ENCODE measurements around the gene FEZ2. TPM values are rescaled to one million over a fixed set of nuclear protein-coding genes. Genes with fewer than 3 reads are reported as not detected.

FEZ2 gene
- total RNA-seq, 1 experiment from 2014 or later: 14.8 TPM

DNA sequence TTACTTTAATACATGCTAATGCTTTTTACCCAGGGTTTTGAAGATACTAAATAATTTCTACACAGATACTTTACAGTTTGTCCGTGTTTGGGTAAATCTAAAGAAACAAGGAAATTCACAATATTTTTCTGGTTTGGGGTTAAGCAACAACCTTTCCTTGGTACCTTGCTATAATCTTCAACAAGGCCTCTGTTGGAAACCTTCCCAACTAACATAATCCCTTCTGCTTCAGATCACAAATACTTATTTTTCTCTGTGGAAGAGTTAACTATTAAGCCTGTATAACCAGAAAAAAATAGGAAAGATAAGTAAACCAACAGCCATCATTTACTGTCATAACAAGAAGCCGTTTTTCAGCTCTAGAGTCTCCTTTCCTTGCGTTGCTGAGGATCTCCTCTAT is 15.0 kb downstream of the FEZ2 start:
- Histone ChIP-seq H3K27ac (ENCODE audit: low read depth, low read length) (no peak overlapping the region), H2AFZ (ENCODE audit: low read depth, low read length, poor library complexity, severe bottlenecking) (no peak overlapping the region), H3K9me2 (ENCODE audit: insufficient read depth) (no peaks in the 10 kb centered on the region), H3K27me3 (ENCODE audit: insufficient read depth, low read length) (no peaks in the 10 kb centered on the region), H3K4me3 (replicated peaks in 1 of 2; ENCODE audit: low read depth in 1 of 2, low read length in 2 of 2) (no peak overlapping the region), H4K20me1 (ENCODE audit: insufficient read depth) (no peaks in the 10 kb centered on the region; the same call in 1 of the 2 replicates), H3K9me3 (ENCODE audit: control insufficient read depth in 1 of 2, insufficient read depth in 1 of 2, low read depth in 1 of 2, low read length in 2 of 2) (no peaks in the 10 kb centered on the region), H3K4me2 (ENCODE audit: low read length) (no peak overlapping the region), H3K9ac (ENCODE audit: low read length) (no peak overlapping the region), H3K36me3 (ENCODE audit: control insufficient read depth in 1 of 2, insufficient read depth in 2 of 2, low read length in 2 of 2) (peaks cover 21 to 54% of the 10 kb centered on the region in 2 experiments), H3K4me1 (ENCODE audit: control insufficient read depth in 1 of 2, insufficient read depth in 2 of 2, low read length in 2 of 2) (no peaks in the 10 kb centered on the region), H3K79me2 (ENCODE audit: insufficient read depth, low read length) (peaks cover 12% of the 10 kb centered on the region)
- POLR2A ChIA-PET: no interaction called here
- no peak for TF ChIP-seq EZH2phosphoT487 (IDR thresholded peaks at IDR 0.05; ENCODE audit: borderline replicate concordance)
- TF ChIP-seq, protein P1, sequence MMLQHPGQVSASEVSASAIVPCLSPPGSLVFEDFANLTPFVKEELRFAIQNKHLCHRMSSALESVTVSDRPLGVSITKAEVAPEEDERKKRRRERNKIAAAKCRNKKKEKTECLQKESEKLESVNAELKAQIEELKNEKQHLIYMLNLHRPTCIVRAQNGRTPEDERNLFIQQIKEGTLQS (IDR thresholded peaks at IDR 0.05): no peak
- TF ChIP-seq, protein P2, sequence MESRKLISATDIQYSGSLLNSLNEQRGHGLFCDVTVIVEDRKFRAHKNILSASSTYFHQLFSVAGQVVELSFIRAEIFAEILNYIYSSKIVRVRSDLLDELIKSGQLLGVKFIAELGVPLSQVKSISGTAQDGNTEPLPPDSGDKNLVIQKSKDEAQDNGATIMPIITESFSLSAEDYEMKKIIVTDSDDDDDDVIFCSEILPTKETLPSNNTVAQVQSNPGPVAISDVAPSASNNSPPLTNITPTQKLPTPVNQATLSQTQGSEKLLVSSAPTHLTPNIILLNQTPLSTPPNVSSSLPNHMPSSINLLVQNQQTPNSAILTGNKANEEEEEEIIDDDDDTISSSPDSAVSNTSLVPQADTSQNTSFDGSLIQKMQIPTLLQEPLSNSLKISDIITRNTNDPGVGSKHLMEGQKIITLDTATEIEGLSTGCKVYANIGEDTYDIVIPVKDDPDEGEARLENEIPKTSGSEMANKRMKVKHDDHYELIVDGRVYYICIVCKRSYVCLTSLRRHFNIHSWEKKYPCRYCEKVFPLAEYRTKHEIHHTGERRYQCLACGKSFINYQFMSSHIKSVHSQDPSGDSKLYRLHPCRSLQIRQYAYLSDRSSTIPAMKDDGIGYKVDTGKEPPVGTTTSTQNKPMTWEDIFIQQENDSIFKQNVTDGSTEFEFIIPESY (IDR thresholded peaks at IDR 0.05; ENCODE audit: extremely low read depth, insufficient replicate concordance, low read length): no peak
- TF ChIP-seq JUND (IDR thresholded peaks at IDR 0.05): no peak
- TF ChIP-seq ZNF274 (IDR thresholded peaks at IDR 0.05; ENCODE audit: low read depth, low read length): no peak
- no peak for TF ChIP-seq ELF1 (IDR thresholded peaks at IDR 0.05; ENCODE audit: borderline replicate concordance, low read depth)
- TF ChIP-seq RAD21 (IDR thresholded peaks at IDR 0.05; ENCODE audit: low read depth): no peak
- no peak for TF ChIP-seq SP1 (IDR thresholded peaks at IDR 0.05; ENCODE audit: low read depth)
- no peak for TF ChIP-seq CBX3 (IDR thresholded peaks at IDR 0.05; ENCODE audit: low read depth)
- no peak for TF ChIP-seq ZFX (IDR thresholded peaks at IDR 0.05)
- TF ChIP-seq, protein P3, sequence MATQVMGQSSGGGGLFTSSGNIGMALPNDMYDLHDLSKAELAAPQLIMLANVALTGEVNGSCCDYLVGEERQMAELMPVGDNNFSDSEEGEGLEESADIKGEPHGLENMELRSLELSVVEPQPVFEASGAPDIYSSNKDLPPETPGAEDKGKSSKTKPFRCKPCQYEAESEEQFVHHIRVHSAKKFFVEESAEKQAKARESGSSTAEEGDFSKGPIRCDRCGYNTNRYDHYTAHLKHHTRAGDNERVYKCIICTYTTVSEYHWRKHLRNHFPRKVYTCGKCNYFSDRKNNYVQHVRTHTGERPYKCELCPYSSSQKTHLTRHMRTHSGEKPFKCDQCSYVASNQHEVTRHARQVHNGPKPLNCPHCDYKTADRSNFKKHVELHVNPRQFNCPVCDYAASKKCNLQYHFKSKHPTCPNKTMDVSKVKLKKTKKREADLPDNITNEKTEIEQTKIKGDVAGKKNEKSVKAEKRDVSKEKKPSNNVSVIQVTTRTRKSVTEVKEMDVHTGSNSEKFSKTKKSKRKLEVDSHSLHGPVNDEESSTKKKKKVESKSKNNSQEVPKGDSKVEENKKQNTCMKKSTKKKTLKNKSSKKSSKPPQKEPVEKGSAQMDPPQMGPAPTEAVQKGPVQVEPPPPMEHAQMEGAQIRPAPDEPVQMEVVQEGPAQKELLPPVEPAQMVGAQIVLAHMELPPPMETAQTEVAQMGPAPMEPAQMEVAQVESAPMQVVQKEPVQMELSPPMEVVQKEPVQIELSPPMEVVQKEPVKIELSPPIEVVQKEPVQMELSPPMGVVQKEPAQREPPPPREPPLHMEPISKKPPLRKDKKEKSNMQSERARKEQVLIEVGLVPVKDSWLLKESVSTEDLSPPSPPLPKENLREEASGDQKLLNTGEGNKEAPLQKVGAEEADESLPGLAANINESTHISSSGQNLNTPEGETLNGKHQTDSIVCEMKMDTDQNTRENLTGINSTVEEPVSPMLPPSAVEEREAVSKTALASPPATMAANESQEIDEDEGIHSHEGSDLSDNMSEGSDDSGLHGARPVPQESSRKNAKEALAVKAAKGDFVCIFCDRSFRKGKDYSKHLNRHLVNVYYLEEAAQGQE (IDR thresholded peaks at IDR 0.05; ENCODE audit: low read depth): no peak
- no peak for TF ChIP-seq POLR2AphosphoS5 (IDR thresholded peaks at IDR 0.05; ENCODE audit: low read depth, low read length)
- TF ChIP-seq FOSL1 (IDR thresholded peaks at IDR 0.05; ENCODE audit: low read depth): no peak
- intact Hi-C loops (cut with micrococcal nuclease): no loop called here
- CTCF ChIA-PET: no interaction called here
- BruUV-seq (replicated peaks): no TSS peak
- RAD21 ChIA-PET (ENCODE audit: low non-redundant PET in 1 of 2, low total read pairs in 2 of 2, uncharacterized antibody in 2 of 2, unreplicated experiment in 2 of 2): interaction anchor here in 1 of 2 experiments (0.6 kb wide), 1 partner anchor 118 kb away, joined by 3 read pairs; no protein-coding TSS in a partner anchor
- ATAC-seq (no peak), DNase-seq (ENCODE audit: low read depth, low spot score) (no peak)
